GM12875 (cell line): ENCODE data around the gene RDH13.

Experiments
- H3K4me3 ChIP-seq: one replicate; pipeline ENCODE4 v1.5.1; 2011; ENCODE audit warnings: low read depth, low read length, control low read depth
- TF ChIP-seq, protein P1 (sequence below): IDR thresholded peaks from 2 replicates; pipeline ENCODE4 v1.5.1; 2011; ENCODE audit warnings: low read depth, mild to moderate bottlenecking, control low read depth, inconsistent platforms, low read length, moderate library complexity, borderline replicate concordance; ENCODE audit not compliant: insufficient read depth

The RDH13 gene

DNA sequence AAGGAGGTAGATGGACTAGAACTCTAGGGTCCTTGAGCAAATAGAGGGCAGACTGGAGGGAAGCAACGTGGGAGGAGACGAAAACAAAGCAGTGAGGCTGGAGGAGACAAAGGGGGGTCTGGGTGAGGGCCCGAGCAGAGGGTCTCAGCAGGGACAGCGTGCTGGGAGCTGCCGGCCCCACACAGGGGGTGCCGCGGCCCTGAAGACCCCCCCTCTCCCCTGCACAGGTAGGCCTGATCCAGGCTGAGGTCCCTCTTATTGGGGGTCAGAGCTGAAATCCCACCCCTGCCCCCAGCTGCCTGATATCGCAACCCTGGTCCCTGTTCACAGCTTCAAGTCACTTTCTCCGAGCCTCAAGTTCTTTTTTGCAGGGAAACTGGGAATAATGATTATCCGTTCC lies 21.5 kb upstream of the RDH13 start:
- no peak overlapping the region for H3K4me3 ChIP-seq
- TF ChIP-seq, protein P1, sequence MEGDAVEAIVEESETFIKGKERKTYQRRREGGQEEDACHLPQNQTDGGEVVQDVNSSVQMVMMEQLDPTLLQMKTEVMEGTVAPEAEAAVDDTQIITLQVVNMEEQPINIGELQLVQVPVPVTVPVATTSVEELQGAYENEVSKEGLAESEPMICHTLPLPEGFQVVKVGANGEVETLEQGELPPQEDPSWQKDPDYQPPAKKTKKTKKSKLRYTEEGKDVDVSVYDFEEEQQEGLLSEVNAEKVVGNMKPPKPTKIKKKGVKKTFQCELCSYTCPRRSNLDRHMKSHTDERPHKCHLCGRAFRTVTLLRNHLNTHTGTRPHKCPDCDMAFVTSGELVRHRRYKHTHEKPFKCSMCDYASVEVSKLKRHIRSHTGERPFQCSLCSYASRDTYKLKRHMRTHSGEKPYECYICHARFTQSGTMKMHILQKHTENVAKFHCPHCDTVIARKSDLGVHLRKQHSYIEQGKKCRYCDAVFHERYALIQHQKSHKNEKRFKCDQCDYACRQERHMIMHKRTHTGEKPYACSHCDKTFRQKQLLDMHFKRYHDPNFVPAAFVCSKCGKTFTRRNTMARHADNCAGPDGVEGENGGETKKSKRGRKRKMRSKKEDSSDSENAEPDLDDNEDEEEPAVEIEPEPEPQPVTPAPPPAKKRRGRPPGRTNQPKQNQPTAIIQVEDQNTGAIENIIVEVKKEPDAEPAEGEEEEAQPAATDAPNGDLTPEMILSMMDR: no peak

DNA sequence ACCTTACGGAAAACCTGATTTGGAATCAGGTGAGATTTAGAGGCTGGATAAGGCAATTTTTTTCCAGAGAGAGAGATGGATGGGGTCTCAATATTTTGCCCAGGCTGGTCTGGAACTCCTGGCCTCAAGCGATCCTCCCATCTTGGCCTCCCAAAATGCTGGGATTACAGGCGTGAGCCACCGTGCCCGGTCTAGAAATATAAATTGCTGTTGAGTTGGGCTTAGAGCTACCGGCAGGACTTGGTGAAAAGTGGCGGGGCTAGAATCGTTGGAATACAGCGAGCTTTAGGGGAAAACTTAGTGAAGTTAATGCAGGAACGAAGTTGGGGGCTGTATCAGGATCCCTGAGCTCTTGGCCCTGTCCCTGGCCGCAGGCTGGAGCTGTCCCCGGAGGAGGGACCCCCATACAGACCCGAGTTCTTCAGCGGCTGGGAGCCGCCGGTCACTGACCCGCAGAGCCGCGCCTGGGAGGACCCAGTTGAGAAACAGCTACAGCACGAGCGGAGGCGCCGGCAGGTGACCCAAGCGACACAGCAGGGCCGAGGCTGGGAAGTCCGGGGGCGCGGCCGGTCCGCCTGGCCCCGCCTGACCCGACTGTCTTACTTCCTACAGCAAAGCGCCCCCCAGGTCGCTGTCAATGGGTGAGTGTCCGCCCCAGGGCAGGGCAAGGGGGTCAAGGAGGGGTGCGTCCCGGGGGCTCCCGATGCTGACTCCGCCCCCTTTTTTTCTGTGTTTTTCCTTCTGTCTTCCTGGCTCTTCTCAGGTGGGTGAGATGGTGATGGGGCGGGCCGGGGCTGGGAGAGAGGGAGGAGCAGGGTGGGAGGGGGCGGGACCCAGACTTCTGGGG lies 20.3 kb upstream of the RDH13 start:
- H3K4me3 ChIP-seq: no peak overlapping the region
- TF ChIP-seq, protein P1: no peak

DNA sequence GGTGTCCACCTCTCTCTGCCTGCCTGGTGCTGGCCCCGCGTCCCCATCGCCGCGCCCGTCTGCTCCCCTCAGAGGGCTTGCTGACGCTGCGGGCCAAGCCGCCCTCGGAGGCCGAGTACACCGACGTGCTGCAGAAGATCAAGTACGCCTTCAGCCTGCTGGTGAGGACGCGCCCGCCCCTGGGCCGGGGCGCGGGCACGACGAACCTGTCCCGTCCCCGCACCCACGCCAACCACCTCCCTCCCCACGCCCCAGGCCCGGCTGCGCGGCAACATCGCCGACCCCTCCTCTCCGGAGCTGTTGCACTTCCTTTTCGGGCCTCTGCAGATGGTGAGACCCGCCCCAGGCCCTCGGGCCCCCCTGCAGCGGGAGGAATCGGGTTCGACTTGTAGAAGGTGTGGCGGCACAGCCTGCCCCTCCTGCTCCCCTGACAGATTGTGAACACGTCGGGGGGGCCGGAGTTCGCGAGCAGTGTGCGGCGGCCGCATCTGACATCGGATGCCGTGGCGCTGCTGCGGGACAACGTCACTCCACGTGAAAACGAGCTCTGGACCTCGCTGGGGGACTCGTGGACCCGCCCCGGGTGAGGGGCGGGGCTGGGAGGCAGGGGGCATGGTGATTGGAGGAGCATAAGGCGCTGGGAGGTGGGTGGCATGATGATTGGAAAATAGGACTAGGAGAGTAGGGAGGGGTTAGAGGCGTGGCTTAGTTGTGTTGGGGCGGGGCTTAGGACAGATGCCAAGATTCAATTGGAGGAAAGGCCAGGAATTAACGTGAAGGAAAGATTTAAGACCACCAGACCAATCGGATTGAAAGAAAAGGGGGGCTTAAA lies 19.3 kb upstream of the RDH13 start:
- H3K4me3 ChIP-seq: no peak overlapping the region
- TF ChIP-seq, protein P1: no peak

DNA sequence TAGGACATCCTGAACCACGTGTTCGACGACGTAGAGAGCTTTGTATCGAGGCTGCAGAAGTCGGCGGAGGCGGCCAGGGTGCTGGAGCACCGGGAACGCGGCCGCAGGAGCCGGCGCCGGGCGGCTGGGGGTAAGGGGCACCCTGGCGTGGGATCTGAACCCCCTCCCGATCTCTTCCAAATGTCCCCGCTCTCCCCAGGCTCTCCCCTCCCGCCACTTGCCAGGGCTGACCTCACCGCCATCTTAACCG lies 18.7 kb upstream of the RDH13 start:
- no peak overlapping the region for H3K4me3 ChIP-seq

DNA sequence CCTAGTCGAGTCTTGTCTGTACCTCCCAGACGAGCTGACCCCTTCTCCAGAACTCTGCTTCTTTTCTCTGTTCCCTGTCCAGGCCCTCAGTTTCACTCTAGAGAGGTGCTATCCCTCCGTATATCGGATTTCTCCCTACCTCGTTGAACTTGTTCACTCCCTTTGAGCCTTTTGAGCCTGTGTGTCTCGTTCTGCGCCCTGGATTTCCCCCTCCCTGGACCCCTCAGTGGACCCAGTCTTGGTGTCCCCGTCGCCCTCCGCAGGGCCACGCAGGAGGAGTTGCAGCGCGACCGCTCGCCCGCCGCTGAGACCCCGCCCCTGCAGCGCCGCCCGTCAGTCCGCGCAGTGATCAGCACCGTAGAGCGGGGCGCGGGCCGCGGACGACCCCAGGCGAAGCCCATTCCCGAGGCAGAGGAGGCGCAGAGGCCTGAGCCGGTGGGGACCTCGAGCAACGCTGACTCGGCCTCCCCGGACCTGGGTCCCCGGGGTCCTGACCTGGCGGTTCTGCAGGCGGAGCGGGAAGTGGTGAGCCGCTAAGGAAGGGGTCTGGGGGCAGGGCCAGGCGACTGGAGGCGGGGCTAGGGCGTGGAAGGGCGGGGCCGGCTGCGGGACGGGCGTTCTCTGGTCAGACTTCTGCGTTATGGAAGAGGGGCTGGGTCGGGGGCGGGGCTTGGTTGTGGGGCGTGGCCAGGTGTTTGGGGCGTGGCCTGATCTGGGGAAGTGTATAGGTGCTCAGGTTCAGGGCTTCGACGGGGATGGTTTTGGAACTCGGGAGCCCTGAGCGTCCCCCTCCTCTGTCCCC lies 18.2 kb upstream of the RDH13 start:
- peak overlapping the region; percentile 47 for H3K4me3 ChIP-seq
- TF ChIP-seq, protein P1: no peak

More for the DNA sequence above, 18.7 kb upstream of the RDH13 start:
- TF ChIP-seq, protein P1: no peak

DNA sequence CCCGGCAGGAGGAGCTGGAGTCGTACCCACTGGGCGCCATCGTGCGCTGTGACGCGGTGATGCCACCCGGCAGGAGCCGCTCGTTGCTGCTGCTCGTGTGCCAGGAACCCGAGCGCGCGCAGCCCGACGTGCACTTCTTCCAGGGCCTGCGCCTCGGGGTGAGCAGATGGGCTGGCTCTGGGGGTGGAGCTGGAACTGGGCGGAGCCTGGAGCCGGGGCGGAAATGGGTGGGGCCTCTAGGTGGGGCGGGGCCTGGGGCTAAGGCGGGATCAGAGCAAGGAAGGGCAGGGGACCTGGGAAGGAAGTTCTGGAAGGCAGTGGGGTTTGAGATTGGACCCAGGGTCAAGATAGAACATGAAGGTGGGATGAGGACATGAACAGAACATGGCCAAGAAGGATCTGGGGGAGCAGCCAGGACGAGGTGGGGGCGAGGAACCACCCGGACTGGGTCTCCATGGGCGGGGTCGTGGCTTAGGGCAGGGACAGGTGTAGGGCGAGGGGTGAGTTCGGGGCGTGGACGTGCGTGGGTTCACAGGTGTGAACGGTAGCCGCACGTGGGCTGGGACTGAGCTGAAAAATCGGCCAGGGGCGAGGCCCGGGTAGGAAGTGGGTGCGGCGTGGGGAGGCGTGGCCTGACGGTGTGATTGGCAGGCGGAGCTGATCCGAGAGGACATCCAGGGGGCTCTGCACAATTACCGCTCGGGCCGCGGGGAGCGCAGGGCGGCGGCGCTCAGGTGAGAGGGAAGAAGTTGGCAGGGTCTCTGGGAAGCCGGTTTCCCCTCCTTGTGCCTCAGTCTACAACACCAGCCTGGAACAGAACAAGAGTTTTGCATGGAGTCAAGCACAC lies 17.4 kb upstream of the RDH13 start:
- TF ChIP-seq, protein P1: no peak
- H3K4me3 ChIP-seq: peak overlapping the region; percentile 47
